H9 (cell line): ENCODE measurements around the gene SPHK2. TPM values are rescaled to one million over a fixed set of nuclear protein-coding genes. Genes with fewer than 3 reads are reported as not detected.

Experiments used
- DNase-seq: peaks from one replicate; pipeline ENCODE4 v3.0.0-alpha.2; 2017
- H2AFZ ChIP-seq: one replicate; pipeline ENCODE4 v1.6.1; 2013; ENCODE audit warnings: mild to moderate bottlenecking, low read length, control low read depth, moderate library complexity
- H2AK5ac ChIP-seq: 2 replicates; pipeline ENCODE4 v1.6.1; 2013; ENCODE audit warnings: low read length, control low read depth, mixed read lengths; ENCODE audit not compliant: insufficient read length
- H2BK120ac ChIP-seq: one replicate; pipeline ENCODE4 v1.6.1; 2013; ENCODE audit warnings: low read depth, mild to moderate bottlenecking, low read length, control low read depth, inconsistent platforms; ENCODE audit not compliant: poor library complexity, severe bottlenecking
- H2BK12ac ChIP-seq: 2 replicates; pipeline ENCODE4 v1.6.1; 2013; ENCODE audit warnings: low read length, control low read depth, mixed read lengths, low read depth; ENCODE audit not compliant: insufficient read length
- H2BK15ac ChIP-seq: 2 replicates; pipeline ENCODE4 v1.6.1; 2013; ENCODE audit warnings: low read depth, low read length, control low read depth
- H2BK20ac ChIP-seq: one replicate; pipeline ENCODE4 v1.6.1; 2013; ENCODE audit warnings: low read depth, mild to moderate bottlenecking, low read length, control low read depth, inconsistent platforms; ENCODE audit not compliant: poor library complexity, severe bottlenecking
- H2BK5ac ChIP-seq: 2 replicates; pipeline ENCODE4 v1.6.1; 2013; ENCODE audit warnings: low read length, control low read depth, mixed read lengths; ENCODE audit not compliant: insufficient read length
- H3K14ac ChIP-seq: 2 replicates; pipeline ENCODE4 v1.6.1; 2013; ENCODE audit warnings: low read length, control low read depth; ENCODE audit not compliant: insufficient read depth
- H3K18ac ChIP-seq: 2 replicates; pipeline ENCODE4 v1.6.1; 2013; ENCODE audit warnings: low read depth, mild to moderate bottlenecking, mixed read lengths, low read length, control low read depth; ENCODE audit not compliant: insufficient read length
- H3K23ac ChIP-seq: 2 replicates; pipeline ENCODE4 v1.6.1; 2013; ENCODE audit warnings: low read length, control low read depth, mixed read lengths, low read depth; ENCODE audit not compliant: insufficient read length
- H3K23me2 ChIP-seq: 2 replicates; pipeline ENCODE4 v1.6.1; 2013; ENCODE audit warnings: low read depth, mild to moderate bottlenecking, mixed read lengths, low read length, control low read depth; ENCODE audit not compliant: insufficient read length, poor library complexity, severe bottlenecking
- H3K27ac ChIP-seq: 2 replicates; pipeline ENCODE4 v1.5.1; 2013; ENCODE audit warnings: low read length, control low read depth, mixed read lengths, low read depth; ENCODE audit not compliant: insufficient read length
- H3K27me3 ChIP-seq: 2 replicates; pipeline ENCODE4 v1.6.1; 2013; ENCODE audit warnings: low read length, control low read depth, inconsistent platforms; ENCODE audit not compliant: insufficient read depth
- H3K4ac ChIP-seq: 2 replicates; pipeline ENCODE4 v1.6.1; 2013; ENCODE audit warnings: low read depth, mild to moderate bottlenecking, control low read depth, inconsistent platforms, low read length, moderate library complexity
- H3K4me1 ChIP-seq: 2 replicates; pipeline ENCODE4 v1.6.1; 2013; ENCODE audit warnings: low read length, control low read depth, inconsistent platforms; ENCODE audit not compliant: insufficient read depth
- H3K4me2 ChIP-seq: 2 replicates; pipeline ENCODE4 v1.6.1; 2013; ENCODE audit warnings: low read length, control low read depth, mixed read lengths; ENCODE audit not compliant: insufficient read length, insufficient read depth
- H3K56ac ChIP-seq: 2 replicates; pipeline ENCODE4 v1.6.1; 2013; ENCODE audit warnings: low read depth, mild to moderate bottlenecking, mixed read lengths, low read length, control low read depth; ENCODE audit not compliant: insufficient read length
- H3K79me1 ChIP-seq: 2 replicates; pipeline ENCODE4 v1.6.1; 2013; ENCODE audit warnings: low read depth, mild to moderate bottlenecking, moderate library complexity, low read length, control low read depth, inconsistent platforms; ENCODE audit not compliant: insufficient read depth, poor library complexity, severe bottlenecking
- H3K79me2 ChIP-seq: 2 replicates; pipeline ENCODE4 v1.6.1; 2013; ENCODE audit warnings: low read length, control low read depth, inconsistent platforms; ENCODE audit not compliant: insufficient read depth
- H3K9ac ChIP-seq: 2 replicates; pipeline ENCODE4 v1.6.1; 2013; ENCODE audit warnings: low read length, control low read depth, mixed read lengths; ENCODE audit not compliant: insufficient read length; ENCODE audit errors: extremely low read depth
- H3K9me3 ChIP-seq: one replicate; pipeline ENCODE4 v1.6.1; 2013; ENCODE audit warnings: low read depth, low read length, inconsistent platforms; ENCODE audit not compliant: control insufficient read depth
- H3T11ph ChIP-seq: one replicate; pipeline ENCODE4 v1.6.1; 2013; ENCODE audit warnings: mild to moderate bottlenecking, low read length, control low read depth, inconsistent platforms
- H4K20me1 ChIP-seq: one replicate; pipeline ENCODE4 v1.6.1; 2013; ENCODE audit not compliant: control insufficient read depth, insufficient read length, insufficient read depth
- H4K5ac ChIP-seq: 2 replicates; pipeline ENCODE4 v1.6.1; 2013; ENCODE audit warnings: low read depth, mild to moderate bottlenecking, mixed read lengths, low read length, control low read depth; ENCODE audit not compliant: insufficient read length
- H4K8ac ChIP-seq: replicated peaks from 2 replicates; pipeline ENCODE4 v1.6.1; 2013; ENCODE audit warnings: low read length, control low read depth, mixed read lengths, low read depth; ENCODE audit not compliant: insufficient read length
- H4K91ac ChIP-seq: 2 replicates; pipeline ENCODE4 v1.6.1; 2013; ENCODE audit warnings: low read depth, mild to moderate bottlenecking, moderate library complexity, mixed read lengths, low read length, control low read depth; ENCODE audit not compliant: insufficient read length
- H3K27ac Mint-ChIP-seq, 3 experiments: 2 replicates in 2 of 3; 3 replicates in 1 of 3; pipeline ENCODE4 v1.8.0; 2020 to 2021; ENCODE audit warnings: mixed read lengths in 3 of 3, mild to moderate bottlenecking in 1 of 3, moderate library complexity in 1 of 3
- H3K27me3 Mint-ChIP-seq: 2 replicates; pipeline ENCODE4 v1.8.0; 2021; ENCODE audit warnings: low read depth, mild to moderate bottlenecking, moderate library complexity, mixed read lengths
- H3K36me3 Mint-ChIP-seq, 3 experiments: 2 replicates in 2 of 3; 3 replicates in 1 of 3; pipeline ENCODE4 v1.8.0; 2020 to 2021; ENCODE audit warnings: low read depth in 3 of 3, mixed read lengths in 3 of 3; ENCODE audit not compliant: insufficient read depth in 1 of 3
- H3K4me1 Mint-ChIP-seq, 2 experiments: 2 replicates each; pipeline ENCODE4 v1.8.0; 2020; ENCODE audit warnings: mixed read lengths in 2 of 2
- H3K4me3 Mint-ChIP-seq, 2 experiments: 2 replicates in 1 of 2; 3 replicates in 1 of 2; pipeline ENCODE4 v1.8.0; 2020 to 2021; ENCODE audit warnings: mild to moderate bottlenecking in 2 of 2, mixed read lengths in 2 of 2, moderate library complexity in 1 of 2
- H3K9me3 Mint-ChIP-seq, 2 experiments: 2 replicates in 1 of 2; 3 replicates in 1 of 2; pipeline ENCODE4 v1.8.0; 2020; ENCODE audit warnings: mild to moderate bottlenecking in 2 of 2, mixed read lengths in 2 of 2, moderate library complexity in 1 of 2
- CTCF ChIP-seq: fragments of 200-600 bp; sonication (generic); conservative IDR thresholded peaks from 3 replicates; pipeline ENCODE4 v1.8.0; 2021; ENCODE audit warnings: antibody characterized with exemption, mild to moderate bottlenecking
- WGBS: extraction: QIAGEN DNeasy Blood & Tissue Kit; methylation state at CpG from one replicate; pipeline ENCODE4 v1.1.7; 2013; ENCODE audit warnings: missing lambda C conversion rate, low lambda C conversion rate, mixed read lengths; ENCODE audit not compliant: insufficient read length; ENCODE audit errors: extremely low coverage; 5-methylcytosine and 5-hydroxymethylcytosine counted together
- total RNA-seq: library from RNA; stranded (reverse); gene quantifications from 2 replicates; pipeline ENCODE4 v1.2.1, GENCODE V29; 2021

SPHK2 gene
- total RNA-seq, 1 experiment from 2014 or later = 57.2 TPM

GRCh38 chr19:48608798-48609263 lies 10.5 kb upstream of the SPHK2 start:
- peaks cover 3 to 8% of the 10 kb centered on the region in 2 experiments for H3K4me1 Mint-ChIP-seq
- Histone ChIP-seq H3K9me3 (no peaks in the 10 kb centered on the region), H2BK15ac (no peak overlapping the region), H3K56ac (no peak overlapping the region), H3K4me1 (no peaks in the 10 kb centered on the region), H2BK5ac (no peak overlapping the region), H3K23me2 (no peaks in the 10 kb centered on the region), H2AFZ (no peak overlapping the region), H3T11ph (no peak overlapping the region), H2BK20ac (no peak overlapping the region), H4K20me1 (no peaks in the 10 kb centered on the region), H3K27me3 (no peaks in the 10 kb centered on the region), H3K79me2 (no peaks in the 10 kb centered on the region), H3K9ac (no peak overlapping the region), H3K27ac (no peak overlapping the region), H3K4ac (no peak overlapping the region), H3K18ac (no peak overlapping the region), H2BK12ac (no peak overlapping the region), H3K23ac (no peak overlapping the region), H2BK120ac (no peak overlapping the region), H3K14ac (no peak overlapping the region), H3K79me1 (no peaks in the 10 kb centered on the region), H2AK5ac (no peak overlapping the region), H4K5ac (no peak overlapping the region), H4K91ac (no peak overlapping the region), H4K8ac (no peak overlapping the region), H3K4me2 (no peak overlapping the region)
- H3K4me3 Mint-ChIP-seq = no peak overlapping the region; a peak in 1 of 5 replicates
- H3K27ac Mint-ChIP-seq = peak overlapping the region in 2 of 3 experiments; percentile 68 to 76; a peak in 2 of 7 replicates
- peak; percentile 74 for TF ChIP-seq CTCF
- no peaks in the 10 kb centered on the region; the same call in 1 of the 2 replicates for H3K27me3 Mint-ChIP-seq
- no CpG with 5 or more reads among the region's 9 CpGs for WGBS
- H3K9me3 Mint-ChIP-seq = no peaks in the 10 kb centered on the region; a peak in 1 of 5 replicates
- H3K36me3 Mint-ChIP-seq = peaks cover 4 to 15% (median 9%) of the 10 kb centered on the region in 3 experiments; a peak in 5 of 7 replicates
- DNase-seq = peak; percentile 81
